GM23338 (cell line): ENCODE results near the gene PRPF4. TPM values are rescaled to one million over a fixed set of nuclear protein-coding genes. Genes with fewer than 3 reads are reported as not detected.

ENCODE experiments used
- ATAC-seq: fragments of 200-7000 bp; cut with Tn5 transposase; 3 replicates; pipeline ENCODE4 v1.9.1; 2020
- DNase-seq: peaks from one replicate; pipeline ENCODE4 v3.0.0-alpha.2; 2015; ENCODE audit warnings: low spot score
- H2AFZ ChIP-seq: fragments of 200-600 bp; sonication (generic); 2 replicates; pipeline ENCODE4 v1.8.0; 2016; ENCODE audit warnings: antibody characterized with exemption, mild to moderate bottlenecking, moderate library complexity
- H3F3A ChIP-seq: fragments of 200-600 bp; sonication (generic); replicated peaks from 2 replicates; pipeline ENCODE4 v1.8.0; 2017; ENCODE audit warnings: antibody characterized with exemption, mixed run types, low read depth
- H3K27ac ChIP-seq: fragments of 200-600 bp; sonication (generic); 2 replicates; pipeline ENCODE4 v1.6.1; 2016; ENCODE audit warnings: low read depth
- H3K27me3 ChIP-seq: fragments of 200-600 bp; sonication (generic); 2 replicates; pipeline ENCODE4 v1.8.0; 2016; ENCODE audit warnings: mild to moderate bottlenecking, mixed run types, moderate library complexity; ENCODE audit not compliant: insufficient read depth
- H3K36me3 ChIP-seq: fragments of 200-600 bp; sonication (generic); 2 replicates; pipeline ENCODE4 v1.8.0; 2016; ENCODE audit warnings: mild to moderate bottlenecking; ENCODE audit not compliant: insufficient read depth
- H3K4me1 ChIP-seq: fragments of 200-600 bp; sonication (generic); 2 replicates; pipeline ENCODE4 v1.8.0; 2016; ENCODE audit warnings: mild to moderate bottlenecking, moderate library complexity; ENCODE audit not compliant: insufficient read depth
- H3K4me2 ChIP-seq: fragments of 200-600 bp; sonication (generic); 2 replicates; pipeline ENCODE4 v1.7.1; 2017; ENCODE audit warnings: mixed run types
- H3K4me3 ChIP-seq: fragments of 200-600 bp; sonication (generic); 2 replicates; pipeline ENCODE4 v1.6.1; 2016; ENCODE audit warnings: mixed run types
- H3K79me2 ChIP-seq: fragments of 200-600 bp; sonication (generic); replicated peaks from 2 replicates; pipeline ENCODE4 v1.8.0; 2017; ENCODE audit warnings: mild to moderate bottlenecking; ENCODE audit not compliant: insufficient read depth
- H3K9me2 ChIP-seq: fragments of 200-600 bp; sonication (generic); 2 replicates; pipeline ENCODE4 v1.8.0; 2017; ENCODE audit not compliant: insufficient read depth
- H4K20me1 ChIP-seq: fragments of 200-600 bp; sonication (generic); replicated peaks from 2 replicates; pipeline ENCODE4 v1.8.0; 2017; ENCODE audit warnings: mild to moderate bottlenecking; ENCODE audit not compliant: insufficient read depth
- H3K27ac Mint-ChIP-seq: 2 replicates; pipeline ENCODE4 v1.8.0; 2020; ENCODE audit warnings: inconsistent platforms, mild to moderate bottlenecking, moderate library complexity, mixed read lengths
- H3K27me3 Mint-ChIP-seq: 3 replicates; pipeline ENCODE4 v1.8.0; 2022; ENCODE audit warnings: low read depth, mild to moderate bottlenecking, moderate library complexity, mixed read lengths, inconsistent platforms; ENCODE audit not compliant: insufficient read depth, poor library complexity
- H3K36me3 Mint-ChIP-seq: 3 replicates; pipeline ENCODE4 v1.8.0; 2021; ENCODE audit warnings: low read depth, mild to moderate bottlenecking, inconsistent platforms, moderate library complexity, mixed read lengths
- H3K4me1 Mint-ChIP-seq: 3 replicates; pipeline ENCODE4 v1.8.0; 2020; ENCODE audit warnings: mild to moderate bottlenecking, inconsistent platforms, mixed read lengths
- H3K4me3 Mint-ChIP-seq: 3 replicates; pipeline ENCODE4 v1.8.0; 2021; ENCODE audit warnings: moderate library complexity, mild to moderate bottlenecking, inconsistent platforms, mixed read lengths
- H3K9me3 Mint-ChIP-seq: 3 replicates; pipeline ENCODE4 v1.8.0; 2020; ENCODE audit warnings: moderate library complexity, mild to moderate bottlenecking, inconsistent platforms, mixed read lengths
- CREB1 ChIP-seq: fragments of 250-450 bp; sonication (Bioruptor Pico); IDR thresholded peaks from 2 replicates; pipeline ENCODE4 v1.5.0; 2020; ENCODE audit warnings: low read depth, mild to moderate bottlenecking, moderate library complexity
- CTCF ChIP-seq, 2 experiments: fragments of 200-600 bp in 1 of 2; sonication (generic) in 1 of 2; conservative IDR thresholded peaks; 2 replicates each; pipeline versions ENCODE4 v1.5.1 to v1.6.1; 2016 to 2017; ENCODE audit warnings: antibody characterized with exemption in 2 of 2, low read depth in 2 of 2, mild to moderate bottlenecking in 2 of 2, moderate library complexity in 1 of 2
- ETS1 ChIP-seq: IDR thresholded peaks from 2 replicates; pipeline ENCODE4 v1.6.1; 2016; ENCODE audit warnings: antibody characterized with exemption
- NANOG ChIP-seq: IDR thresholded peaks from 2 replicates; pipeline ENCODE4 v1.6.1; 2016; ENCODE audit warnings: antibody characterized with exemption, borderline replicate concordance
- STAT1 ChIP-seq: IDR thresholded peaks from one replicate; pipeline ENCODE4 v1.6.1; 2016; ENCODE audit warnings: antibody characterized with exemption; ENCODE audit not compliant: unreplicated experiment
- ZNF331 ChIP-seq: fragments of 250-450 bp; sonication (Bioruptor Pico); IDR thresholded peaks from 2 replicates; pipeline ENCODE4 v1.5.0; 2020; ENCODE audit warnings: low read depth, mild to moderate bottlenecking, moderate library complexity
- ZNF462 ChIP-seq: fragments of 250-450 bp; sonication (Bioruptor Pico); IDR thresholded peaks from 2 replicates; pipeline ENCODE4 v1.5.0; 2020; ENCODE audit warnings: mild to moderate bottlenecking, moderate library complexity
- polyA plus RNA-seq: library from polyadenylated mRNA; unstranded; fragments of >200 nt; fragmentation: Nextera tagmentation; extraction: Ambion mirVana; gene quantifications from 2 replicates; pipeline ENCODE4 v1.2.1, GENCODE V29; 2016
- total RNA-seq: library from RNA; depleted of rRNA; stranded (reverse); fragments of >200 nt; shearing (Covaris generic); gene quantifications from 2 replicates; pipeline ENCODE4 v1.2.3, GENCODE V29; 2014

PRPF4 gene
- total and polyA plus RNA-seq, 2 experiments from 2014 or later: 18.7 to 34.6 TPM

- Histone ChIP-seq H3K4me2 (no peak overlapping the region), H4K20me1 (peaks cover 4% of the 10 kb centered on the region; the same call in 1 of the 2 replicates), H3K27ac (no peak overlapping the region), H3K36me3 (no peaks in the 10 kb centered on the region), H3K4me1 (no peaks in the 10 kb centered on the region), H3K27me3 (no peaks in the 10 kb centered on the region), H3K79me2 (no peaks in the 10 kb centered on the region), H3K9me2 (no peaks in the 10 kb centered on the region), H2AFZ (no peak overlapping the region), H3F3A (no peaks in the 10 kb centered on the region), H3K4me3 (no peak overlapping the region)
- H3K4me3 Mint-ChIP-seq: no peak overlapping the region
- H3K27me3 Mint-ChIP-seq: peaks cover 3% of the 10 kb centered on the region
- ATAC-seq (no peak), DNase-seq (no peak)
- H3K9me3 Mint-ChIP-seq: no peaks in the 10 kb centered on the region
- no peaks in the 10 kb centered on the region for H3K36me3 Mint-ChIP-seq
- H3K4me1 Mint-ChIP-seq: peaks cover 5% of the 10 kb centered on the region; the same call in 1 of the 3 replicates
- no peak for TF ChIP-seq ETS1
- TF ChIP-seq ZNF331 (CRISPR knock-in tag): no peak
- TF ChIP-seq NANOG: no peak
- TF ChIP-seq CREB1 (CRISPR knock-in tag): no peak
- no peak for TF ChIP-seq STAT1
- H3K27ac Mint-ChIP-seq: no peak overlapping the region
These were observed 32.0 kb downstream of the PRPF4 start for GRCh38 chr9:113307396-113307975.

- no peaks in the 10 kb centered on the region for H3K79me2 ChIP-seq
- no peaks in the 10 kb centered on the region for H3K27me3 ChIP-seq
- ATAC-seq (no peak; the same call in 2 of the 3 replicates), DNase-seq (peak; percentile 51)
- no peak overlapping the region for H3K4me3 Mint-ChIP-seq
- no peaks in the 10 kb centered on the region for H3K36me3 ChIP-seq
- H4K20me1 ChIP-seq: peaks cover 4% of the 10 kb centered on the region; the same call in 1 of the 2 replicates
- H3K9me2 ChIP-seq: no peaks in the 10 kb centered on the region
- H3K27ac Mint-ChIP-seq: no peak overlapping the region
- H3K27me3 Mint-ChIP-seq: peaks cover 2% of the 10 kb centered on the region
- H2AFZ ChIP-seq: no peak overlapping the region
- no peaks in the 10 kb centered on the region for H3F3A ChIP-seq
- H3K4me1 Mint-ChIP-seq: no peaks in the 10 kb centered on the region
- H3K4me3 ChIP-seq: no peak overlapping the region
- H3K4me1 ChIP-seq: no peaks in the 10 kb centered on the region
- no peak overlapping the region for H3K4me2 ChIP-seq
- no peaks in the 10 kb centered on the region for H3K36me3 Mint-ChIP-seq
- no peak overlapping the region for H3K27ac ChIP-seq
- TF ChIP-seq CTCF (conservative IDR thresholded peaks at IDR 0.05; ENCODE audit: low read depth in 2 of 2) (peak; percentile 76 to 92), ZNF462 (CRISPR knock-in tag) (no peak)
- H3K9me3 Mint-ChIP-seq: no peaks in the 10 kb centered on the region
These were observed 33.9 kb downstream of the PRPF4 start for GRCh38 chr9:113309204-113309813.
